Measurements from ENCODE around the gene RNF152.

DNA sequence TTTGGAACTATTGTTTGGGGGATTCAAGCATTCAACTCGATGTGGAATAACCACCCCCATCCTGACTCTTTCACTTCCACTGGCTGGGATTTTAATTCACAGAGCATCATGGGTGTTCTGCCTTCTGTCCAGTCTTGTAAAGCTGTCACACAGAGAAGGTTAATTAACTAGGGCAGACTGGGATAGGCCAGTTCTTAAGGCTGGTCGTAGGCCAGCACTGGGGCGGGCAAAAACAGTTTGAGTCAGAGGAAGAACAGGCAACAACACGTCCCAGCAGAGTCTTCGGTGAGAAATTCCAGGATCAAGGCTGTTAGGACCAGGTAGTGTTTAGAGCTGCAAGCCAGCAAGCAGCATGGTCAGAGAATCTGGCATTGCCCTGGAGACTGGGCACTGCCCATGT is 4.0 kb upstream of the RNF152 start:
- TF ChIP-seq, protein P1, sequence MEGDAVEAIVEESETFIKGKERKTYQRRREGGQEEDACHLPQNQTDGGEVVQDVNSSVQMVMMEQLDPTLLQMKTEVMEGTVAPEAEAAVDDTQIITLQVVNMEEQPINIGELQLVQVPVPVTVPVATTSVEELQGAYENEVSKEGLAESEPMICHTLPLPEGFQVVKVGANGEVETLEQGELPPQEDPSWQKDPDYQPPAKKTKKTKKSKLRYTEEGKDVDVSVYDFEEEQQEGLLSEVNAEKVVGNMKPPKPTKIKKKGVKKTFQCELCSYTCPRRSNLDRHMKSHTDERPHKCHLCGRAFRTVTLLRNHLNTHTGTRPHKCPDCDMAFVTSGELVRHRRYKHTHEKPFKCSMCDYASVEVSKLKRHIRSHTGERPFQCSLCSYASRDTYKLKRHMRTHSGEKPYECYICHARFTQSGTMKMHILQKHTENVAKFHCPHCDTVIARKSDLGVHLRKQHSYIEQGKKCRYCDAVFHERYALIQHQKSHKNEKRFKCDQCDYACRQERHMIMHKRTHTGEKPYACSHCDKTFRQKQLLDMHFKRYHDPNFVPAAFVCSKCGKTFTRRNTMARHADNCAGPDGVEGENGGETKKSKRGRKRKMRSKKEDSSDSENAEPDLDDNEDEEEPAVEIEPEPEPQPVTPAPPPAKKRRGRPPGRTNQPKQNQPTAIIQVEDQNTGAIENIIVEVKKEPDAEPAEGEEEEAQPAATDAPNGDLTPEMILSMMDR (IDR thresholded peaks at IDR 0.05) = no peak
- TF ChIP-seq POLR2A (IDR thresholded peaks at IDR 0.05) = peak in 1 of 2 donors; percentile 32
